Astrocyte of the cerebellum (primary cell): ENCODE data around the gene PSMD11.

Source experiments
- DNase-seq: peaks from one replicate; pipeline ENCODE4 v3.0.0-alpha.2; 2011; ENCODE audit warnings: low read depth
- H3K4me3 ChIP-seq: 2 replicates; pipeline ENCODE4 v1.5.1; 2011; ENCODE audit warnings: mild to moderate bottlenecking, low read depth, low read length, moderate library complexity
- CTCF ChIP-seq: IDR thresholded peaks from 2 replicates; pipeline ENCODE4 v1.5.1; 2012; ENCODE audit warnings: low read length, low read depth, moderate library complexity, mild to moderate bottlenecking; ENCODE audit errors: missing control alignments
- in situ Hi-C: cut with HindIII; loops from 2 replicates; pipeline ENCODE4 v1.10.0; 2017; ENCODE audit warnings: low sequenced_read_pairs

PSMD11 gene

GRCh38 chr17:32529604-32530003, 85.3 kb downstream of the PSMD11 start:
- DNase-seq, result no peak
- in situ Hi-C loops, result loop anchor here (5.0 kb wide), 1 partner anchor 93 kb away; no protein-coding TSS in a partner anchor
- TF ChIP-seq CTCF, result no peak
- H3K4me3 ChIP-seq, result no peak overlapping the region
